Endothelial cell of umbilical vein (primary cell): Measurements from ENCODE around the gene EEF2K. TPM values are rescaled to one million over a fixed set of nuclear protein-coding genes. Genes with fewer than 3 reads are reported as not detected.

Source experiments
- BruUV-seq: library from RNA; stranded (reverse); fragments of 400-500 nt; replicated peaks from 2 replicates; lab custom pipeline; 2021; lab: Mats Ljungman, UMichigan
- CTCF ChIA-PET: fragments of 300-600, 350-600 bp; sonication (Branson Sonifier 250); formaldehyde crosslinking; loops from one replicate; lab custom pipeline; 2021; ENCODE audit warnings: antibody characterized with exemption, inconsistent platforms; lab: Charles Lee
- POLR2A ChIA-PET: fragments of 300-600, 350-600 bp; sonication (Branson Sonifier 250); formaldehyde crosslinking; loops from one replicate; lab custom pipeline; 2021; ENCODE audit warnings: antibody characterized with exemption, inconsistent platforms; lab: Charles Lee
- DNase-seq: peaks from one replicate; pipeline ENCODE4 v3.0.0-alpha.2; 2011; ENCODE audit warnings: low read depth, low spot score
- FAIRE-seq: peaks from 2 replicates; lab custom pipeline; 2011; peaks lifted over from hg19 to GRCh38; lab: Jason Lieb, UNC
- H2AFZ ChIP-seq: 2 replicates; pipeline ENCODE4 v1.6.0; 2012; ENCODE audit warnings: low read depth, low read length, control low read depth, inconsistent platforms
- H3K27ac ChIP-seq: 2 replicates; pipeline ENCODE4 v1.5.1; 2011; ENCODE audit warnings: low read depth, mild to moderate bottlenecking, control low read depth, low read length, moderate library complexity; ENCODE audit not compliant: insufficient read depth
- H3K27me3 ChIP-seq, 2 experiments: 2 replicates each; pipeline versions ENCODE4 v1.6.0 to v1.6.1; 2011; ENCODE audit warnings: low read length in 2 of 2, mixed read lengths in 1 of 2; ENCODE audit not compliant: control insufficient read depth in 2 of 2, insufficient read depth in 2 of 2
- H3K36me3 ChIP-seq, 2 experiments: 2 replicates in 1 of 2; 3 replicates in 1 of 2; pipeline ENCODE4 v1.5.1; 2011; ENCODE audit warnings: low read length in 2 of 2, mild to moderate bottlenecking in 1 of 2, moderate library complexity in 1 of 2; ENCODE audit not compliant: control insufficient read depth in 2 of 2, insufficient read depth in 2 of 2; ENCODE audit errors: extremely low read depth in 1 of 2
- H3K4me1 ChIP-seq: 3 replicates; pipeline ENCODE4 v1.5.1; 2011; ENCODE audit warnings: mild to moderate bottlenecking, low read length; ENCODE audit not compliant: control insufficient read depth, insufficient read depth; ENCODE audit errors: extremely low read depth
- H3K4me2 ChIP-seq: 2 replicates; pipeline ENCODE4 v1.6.1; 2011; ENCODE audit warnings: low read length, control low read depth, mixed read lengths; ENCODE audit not compliant: insufficient read depth
- H3K4me3 ChIP-seq, 3 experiments: fragments of 200-600 bp in 1 of 3; sonication (generic), shearing (Covaris generic) in 1 of 3; replicated peaks in 1 of 3; 2 replicates each; pipeline ENCODE4 v1.5.1; 2011 to 2016; ENCODE audit warnings: control low read depth in 3 of 3, low read length in 3 of 3, mild to moderate bottlenecking in 2 of 3, inconsistent platforms in 1 of 3, low read depth in 1 of 3, moderate library complexity in 1 of 3; ENCODE audit not compliant: insufficient read depth in 1 of 3
- H3K79me2 ChIP-seq: 2 replicates; pipeline ENCODE4 v1.6.0; 2012; ENCODE audit warnings: low read length, inconsistent platforms; ENCODE audit not compliant: control insufficient read depth, insufficient read depth
- H3K9ac ChIP-seq: replicated peaks from 2 replicates; pipeline ENCODE3; 2011; ENCODE audit warnings: low read length, control low read depth; ENCODE audit not compliant: insufficient read depth; ENCODE audit errors: extremely low read depth
- H3K9me1 ChIP-seq: replicated peaks from 3 replicates; pipeline ENCODE4 v1.6.0; 2011; ENCODE audit warnings: mild to moderate bottlenecking, low read length; ENCODE audit not compliant: control insufficient read depth, insufficient read depth; ENCODE audit errors: extremely low read depth
- H3K9me3 ChIP-seq: replicated peaks from 2 replicates; pipeline ENCODE4 v1.5.1; 2012; ENCODE audit warnings: low read length, inconsistent platforms; ENCODE audit not compliant: control insufficient read depth, insufficient read depth
- H4K20me1 ChIP-seq: replicated peaks from 2 replicates; pipeline ENCODE3; 2011; ENCODE audit warnings: mild to moderate bottlenecking, low read length; ENCODE audit not compliant: control insufficient read depth, insufficient read depth; ENCODE audit errors: extremely low read depth
- EZH2 ChIP-seq: IDR thresholded peaks from 2 replicates; pipeline ENCODE4 v1.6.1; 2012; ENCODE audit warnings: borderline replicate concordance, low read depth, mild to moderate bottlenecking, moderate library complexity, low read length, inconsistent platforms; ENCODE audit not compliant: severe bottlenecking
- FOS ChIP-seq: IDR thresholded peaks from 2 replicates; pipeline ENCODE4 v1.6.1; 2011; ENCODE audit warnings: mild to moderate bottlenecking, low read length, moderate library complexity, borderline replicate concordance; ENCODE audit not compliant: insufficient read depth
- GATA2 ChIP-seq: IDR thresholded peaks from 2 replicates; pipeline ENCODE4 v1.7.0; 2011; ENCODE audit warnings: low read depth, mild to moderate bottlenecking, moderate library complexity, mixed read lengths, low read length; ENCODE audit not compliant: insufficient read length, insufficient read depth
- JUN ChIP-seq: IDR thresholded peaks from 2 replicates; pipeline ENCODE4 v1.6.1; 2011; ENCODE audit warnings: borderline replicate concordance, low read depth; ENCODE audit not compliant: insufficient read length, insufficient read depth
- MYC ChIP-seq: IDR thresholded peaks from one replicate; pipeline ENCODE4 v1.6.1; 2011; ENCODE audit warnings: mild to moderate bottlenecking, low read depth, low read length
- POLR2A ChIP-seq: IDR thresholded peaks from 2 replicates; pipeline ENCODE4 v1.6.1; 2012; ENCODE audit warnings: low read depth, mild to moderate bottlenecking, control low read depth, low read length
- POLR2AphosphoS5 ChIP-seq: IDR thresholded peaks from 2 replicates; pipeline ENCODE4 v1.6.1; 2012; ENCODE audit warnings: low read depth, mild to moderate bottlenecking, control low read depth, low read length, moderate library complexity; ENCODE audit not compliant: insufficient read depth
- dilution Hi-C: fragments of 300-500 bp; cut with MboI; formaldehyde crosslinking; loops from one replicate; pipeline ENCODE4 v1.15.0; 2019; ENCODE audit warnings: low sequenced_read_pairs; ENCODE audit not compliant: extremely low pct_ligation_motif_present
- intact Hi-C: fragments of 100-400 bp; cut with micrococcal nuclease; formaldehyde crosslinking; loops from one replicate; pipeline ENCODE4 v1.10.0; 2022
- polyA plus RNA-seq, 4 experiments: library from polyadenylated mRNA; depleted of rRNA in 3 of 4; stranded (reverse) in 3 of 4; unstranded in 1 of 4; fragments of >200 nt; gene quantifications; 2 replicates each; pipeline versions ENCODE4 v1.2.1 to v1.2.3, GENCODE V29; 2011 to 2012; ENCODE audit warnings: missing spikeins in 1 of 4
- total RNA-seq: library from RNA; stranded (reverse); gene quantifications from 2 replicates; pipeline ENCODE4 v1.2.3, GENCODE V29; 2021
- TF ChIP-seq, protein P1 (sequence below), 2 donors: IDR thresholded peaks; 1 replicate in 1 of 2; 2 replicates in 1 of 2; pipeline ENCODE4 v1.5.1; 2011; ENCODE audit warnings: low read length in 2 of 2, mild to moderate bottlenecking in 2 of 2, moderate library complexity in 2 of 2, control low read depth in 1 of 2, inconsistent platforms in 1 of 2, low read depth in 1 of 2; ENCODE audit not compliant: insufficient read depth in 1 of 2; ENCODE audit errors: extremely low read depth in 1 of 2
- TF ChIP-seq, protein P2 (sequence below): IDR thresholded peaks from 2 replicates; pipeline ENCODE4 v1.6.1; 2011; ENCODE audit not compliant: insufficient read depth, insufficient read length

Gene EEF2K
- total and polyA plus RNA-seq, 2 donors (not counting 3 experiments of a cell fraction or from before 2014, with no cell fraction given): 16.0 to 48.6 TPM

DNA sequence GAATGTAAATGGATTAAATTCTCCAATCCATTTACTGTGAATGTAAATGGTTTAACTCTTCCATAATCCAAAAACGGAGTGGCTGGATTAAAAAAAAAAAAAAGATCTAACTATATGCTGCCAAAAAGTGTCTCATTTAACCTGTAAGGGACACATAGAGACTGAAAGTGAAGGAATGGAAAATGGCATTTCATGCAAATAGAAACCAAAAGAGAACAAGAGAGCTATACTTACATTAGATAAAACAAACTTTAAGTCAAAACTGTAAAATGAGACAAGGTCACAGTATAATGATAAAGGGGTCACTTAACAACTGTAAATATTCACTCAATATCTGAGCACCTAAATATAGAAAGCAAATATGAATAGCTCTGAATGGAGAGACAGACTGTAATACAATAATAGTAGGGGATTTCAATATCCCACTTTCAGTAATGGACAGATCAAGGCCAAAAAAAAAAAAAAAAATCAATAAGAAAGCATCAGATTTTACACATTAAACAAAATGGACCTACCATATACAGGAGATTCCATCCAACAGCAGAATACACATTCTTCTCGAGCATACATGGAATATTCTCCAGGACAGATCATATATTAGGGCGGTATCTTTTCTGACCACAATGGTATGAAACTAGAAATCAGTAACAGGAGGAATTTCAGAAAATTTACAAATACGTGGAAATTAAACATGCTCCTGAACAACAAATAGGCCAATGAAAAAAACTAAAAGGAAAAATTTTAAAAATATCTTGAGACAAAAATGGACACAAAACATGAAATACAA is 132.0 kb downstream of the EEF2K start:
- POLR2A ChIA-PET: no interaction called here
- DNase-seq (no peak), FAIRE-seq (no peak)
- no peak overlapping the region for H2AFZ ChIP-seq
- H3K27me3 ChIP-seq: no peaks in the 10 kb centered on the region
- H3K4me1 ChIP-seq: no peaks in the 10 kb centered on the region
- peaks cover 15 to 16% of the 10 kb centered on the region in 2 experiments for H3K36me3 ChIP-seq
- no peaks in the 10 kb centered on the region for H3K9me3 ChIP-seq
- intact Hi-C loops (no loop called here), dilution Hi-C loops (no loop called here)
- BruUV-seq: no TSS peak
- TF ChIP-seq POLR2A: no peak
- TF ChIP-seq, protein P1, sequence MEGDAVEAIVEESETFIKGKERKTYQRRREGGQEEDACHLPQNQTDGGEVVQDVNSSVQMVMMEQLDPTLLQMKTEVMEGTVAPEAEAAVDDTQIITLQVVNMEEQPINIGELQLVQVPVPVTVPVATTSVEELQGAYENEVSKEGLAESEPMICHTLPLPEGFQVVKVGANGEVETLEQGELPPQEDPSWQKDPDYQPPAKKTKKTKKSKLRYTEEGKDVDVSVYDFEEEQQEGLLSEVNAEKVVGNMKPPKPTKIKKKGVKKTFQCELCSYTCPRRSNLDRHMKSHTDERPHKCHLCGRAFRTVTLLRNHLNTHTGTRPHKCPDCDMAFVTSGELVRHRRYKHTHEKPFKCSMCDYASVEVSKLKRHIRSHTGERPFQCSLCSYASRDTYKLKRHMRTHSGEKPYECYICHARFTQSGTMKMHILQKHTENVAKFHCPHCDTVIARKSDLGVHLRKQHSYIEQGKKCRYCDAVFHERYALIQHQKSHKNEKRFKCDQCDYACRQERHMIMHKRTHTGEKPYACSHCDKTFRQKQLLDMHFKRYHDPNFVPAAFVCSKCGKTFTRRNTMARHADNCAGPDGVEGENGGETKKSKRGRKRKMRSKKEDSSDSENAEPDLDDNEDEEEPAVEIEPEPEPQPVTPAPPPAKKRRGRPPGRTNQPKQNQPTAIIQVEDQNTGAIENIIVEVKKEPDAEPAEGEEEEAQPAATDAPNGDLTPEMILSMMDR (IDR thresholded peaks at IDR 0.05; ENCODE audit: extremely low read depth in 1 of 2, insufficient read depth in 1 of 2, low read depth in 1 of 2, low read length in 2 of 2): no peak
- TF ChIP-seq FOS: no peak
- TF ChIP-seq MYC: no peak
- TF ChIP-seq, protein P2, sequence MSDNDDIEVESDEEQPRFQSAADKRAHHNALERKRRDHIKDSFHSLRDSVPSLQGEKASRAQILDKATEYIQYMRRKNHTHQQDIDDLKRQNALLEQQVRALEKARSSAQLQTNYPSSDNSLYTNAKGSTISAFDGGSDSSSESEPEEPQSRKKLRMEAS: no peak
- TF ChIP-seq JUN: no peak
- no peak for TF ChIP-seq POLR2AphosphoS5
- no peak for TF ChIP-seq GATA2
- no peak for TF ChIP-seq EZH2
- H4K20me1 ChIP-seq: no peaks in the 10 kb centered on the region
- CTCF ChIA-PET: interaction anchor here (0.9 to 1.8 kb wide), 4 partner anchors 8 to 19 kb away, joined by 3 to 8 read pairs (median 5); no protein-coding TSS in a partner anchor
- H3K27ac ChIP-seq: no peak overlapping the region
- H3K9me1 ChIP-seq: no peaks in the 10 kb centered on the region
- H3K4me2 ChIP-seq: no peak overlapping the region
- no peak overlapping the region for H3K4me3 ChIP-seq
- H3K79me2 ChIP-seq: peaks cover 7% of the 10 kb centered on the region
- no peak overlapping the region for H3K9ac ChIP-seq

Other genes starting within 250 kb of the EEF2K start
- not detected in 2 replicates for gene PDZD9, start 205.2 kb upstream of the EEF2K start, total RNA-seq
- gene PDZD9, start 205.2 kb upstream of the EEF2K start, polyA plus RNA-seq: not detected in 2 replicates
- gene MOSMO, start 198.2 kb upstream of the EEF2K start, total RNA-seq: 22.0 and 23.2 TPM in 2 replicates
- gene MOSMO, start 198.2 kb upstream of the EEF2K start, polyA plus RNA-seq: 11.9 and 15.9 TPM in 2 replicates
- gene VWA3A, start 113.7 kb upstream of the EEF2K start, total RNA-seq: 0.46 and 0.84 TPM in 2 replicates
- 0.02 and 0.12 TPM in 2 replicates for gene VWA3A, start 113.7 kb upstream of the EEF2K start, polyA plus RNA-seq
- 0.13 and 0.21 TPM in 2 replicates for gene SDR42E2, start 43.8 kb upstream of the EEF2K start, total RNA-seq
- gene SDR42E2, start 43.8 kb upstream of the EEF2K start, polyA plus RNA-seq: 0.03 TPM in 2 replicates
- 42.8 and 48.3 TPM in 2 replicates for gene POLR3E, start 91.1 kb downstream of the EEF2K start, total RNA-seq
- 55.5 and 62.2 TPM in 2 replicates for gene POLR3E, start 91.1 kb downstream of the EEF2K start, polyA plus RNA-seq
- gene CDR2, start 168.3 kb downstream of the EEF2K start, total RNA-seq: 58.9 and 61.9 TPM in 2 replicates
- gene CDR2, start 168.3 kb downstream of the EEF2K start, polyA plus RNA-seq: 29.7 and 35.3 TPM in 2 replicates